HG03378 (cell line): Measurements from ENCODE around the gene AHSG.
A peak's percentile ranks its signal among the peaks of the same experiment; 100 is the strongest.
"Not testable (repeated sequence)": the region's sequence is repeated elsewhere in the genome, so short reads cannot be mapped to it uniquely, and the experiment has no call there.

Source experiments
- ATAC-seq: cut with Tn5 transposase; IDR thresholded peaks from one replicate; pipeline ENCODE4 v1.9.1; 2021; ENCODE audit warnings: mild to moderate bottlenecking, moderate library complexity; ENCODE audit not compliant: unreplicated experiment

AHSG gene

GRCh38 chr3:186617036-186617946 lies 4.4 kb downstream of the AHSG start:
- peak; percentile 76 for ATAC-seq

- no peak for ATAC-seq
Observed at GRCh38 chr3:186618318-186618938, 5.6 kb downstream of the AHSG start.

- ATAC-seq = no peak
Observed at GRCh38 chr3:186619787-186620212, 6.9 kb downstream of the AHSG start.

GRCh38 chr3:186620213-186621092 lies 7.6 kb downstream of the AHSG start:
- no peak for ATAC-seq

- no peak for ATAC-seq
Observed at GRCh38 chr3:186621894-186622650, 9.2 kb downstream of the AHSG start.

- no peak for ATAC-seq
Observed at GRCh38 chr3:186622651-186623310, 9.9 kb downstream of the AHSG start.

GRCh38 chr3:186624598-186624997 lies 11.7 kb downstream of the AHSG start:
- ATAC-seq = no peak

- ATAC-seq = no peak
Observed at GRCh38 chr3:186625600-186626042, 12.8 kb downstream of the AHSG start.

GRCh38 chr3:186626254-186626847 lies 13.5 kb downstream of the AHSG start:
- ATAC-seq = no peak

- no peak for ATAC-seq
Observed at GRCh38 chr3:186627852-186628414, 15.1 kb downstream of the AHSG start.

GRCh38 chr3:186628756-186629155 lies 15.9 kb downstream of the AHSG start:
- no peak for ATAC-seq

GRCh38 chr3:186630950-186631641 lies 18.2 kb downstream of the AHSG start:
- ATAC-seq = no peak

- no peak for ATAC-seq
Observed at GRCh38 chr3:186633481-186633880, 20.6 kb downstream of the AHSG start.

GRCh38 chr3:186634207-186634606 lies 21.3 kb downstream of the AHSG start:
- ATAC-seq = not testable (repeated sequence)

GRCh38 chr3:186635532-186635931 lies 22.7 kb downstream of the AHSG start:
- no peak for ATAC-seq

- ATAC-seq = no peak
Observed at GRCh38 chr3:186636536-186636935, 23.7 kb downstream of the AHSG start.

GRCh38 chr3:186637686-186638085 lies 24.8 kb downstream of the AHSG start:
- ATAC-seq = no peak

GRCh38 chr3:186638259-186638658 lies 25.4 kb downstream of the AHSG start:
- no peak for ATAC-seq
